Large intestine (tissue), 3 donors: ENCODE results near the gene SIGLECL1. TPM values are rescaled to one million over a fixed set of nuclear protein-coding genes. Genes with fewer than 3 reads are reported as not detected.
"Not testable (repeated sequence)": the region's sequence is repeated elsewhere in the genome, so short reads cannot be mapped to it uniquely, and the experiment has no call there.

Experiments
- DNase-seq, 2 donors: peaks; one replicate each; pipeline versions ENCODE4 v3.0.0 to v3.0.0-alpha.2; 2013
- H3K27ac ChIP-seq: one replicate; pipeline ENCODE4 v1.5.1; 2013; ENCODE audit warnings: low read length
- H3K27me3 ChIP-seq: 2 replicates; pipeline ENCODE4 v1.6.1; 2013; ENCODE audit warnings: low read length; ENCODE audit not compliant: control insufficient read depth, insufficient read depth
- H3K36me3 ChIP-seq: 2 replicates; pipeline ENCODE4 v1.6.1; 2013; ENCODE audit warnings: low read length; ENCODE audit not compliant: control insufficient read depth, insufficient read depth
- H3K4me1 ChIP-seq: one replicate; pipeline ENCODE4 v1.6.1; 2013; ENCODE audit warnings: low read length; ENCODE audit not compliant: control insufficient read depth, insufficient read depth
- H3K4me3 ChIP-seq: one replicate; pipeline ENCODE4 v1.5.1; 2013; ENCODE audit warnings: low read length
- H3K9me3 ChIP-seq: one replicate; pipeline ENCODE4 v1.6.1; 2013; ENCODE audit warnings: mild to moderate bottlenecking, low read depth, low read length, moderate library complexity; ENCODE audit not compliant: control insufficient read depth
- WGBS: methylation state at CpG from one replicate; pipeline ENCODE4 v1.1.5; 2013; ENCODE audit warnings: low lambda C conversion rate; ENCODE audit not compliant: insufficient coverage; 5-methylcytosine and 5-hydroxymethylcytosine counted together
- polyA plus RNA-seq: library from polyadenylated mRNA; unstranded; fragments of 120-200 nt; gene quantifications from one replicate; pipeline ENCODE4 v1.2.1, GENCODE V29; 2013

Gene SIGLECL1
- polyA plus RNA-seq, 1 donor, result not detected

GRCh38 chr19:51220996-51221395 is 29.9 kb upstream of the SIGLECL1 start:
- Histone ChIP-seq H3K36me3 (no peaks in the 10 kb centered on the region), H3K27ac (no peak overlapping the region), H3K4me1 (no peaks in the 10 kb centered on the region), H3K4me3 (no peak overlapping the region), H3K9me3 (no peaks in the 10 kb centered on the region), H3K27me3 (no peaks in the 10 kb centered on the region)
- no peak for DNase-seq

GRCh38 chr19:51224163-51224641 is 26.7 kb upstream of the SIGLECL1 start:
- no CpG with 5 or more reads among the region's 3 CpGs for WGBS
- Histone ChIP-seq H3K36me3 (no peaks in the 10 kb centered on the region), H3K9me3 (no peaks in the 10 kb centered on the region), H3K27me3 (no peaks in the 10 kb centered on the region), H3K27ac (no peak overlapping the region), H3K4me1 (no peaks in the 10 kb centered on the region), H3K4me3 (no peak overlapping the region)
- DNase-seq, result no peak

GRCh38 chr19:51224898-51225393 is 25.9 kb upstream of the SIGLECL1 start, which contains the start of gene CD33:
Gene CD33 (plus strand): TSS chr19:51225080. CDS start chr19:51225119, 39 bp downstream.
- not testable (repeated sequence) for DNase-seq, H3K27ac ChIP-seq, H3K4me1 ChIP-seq, H3K27me3 ChIP-seq, H3K36me3 ChIP-seq, H3K9me3 ChIP-seq, H3K4me3 ChIP-seq
- 100% methylated on average over 1 of the region's 11 CpGs for WGBS

DNA sequence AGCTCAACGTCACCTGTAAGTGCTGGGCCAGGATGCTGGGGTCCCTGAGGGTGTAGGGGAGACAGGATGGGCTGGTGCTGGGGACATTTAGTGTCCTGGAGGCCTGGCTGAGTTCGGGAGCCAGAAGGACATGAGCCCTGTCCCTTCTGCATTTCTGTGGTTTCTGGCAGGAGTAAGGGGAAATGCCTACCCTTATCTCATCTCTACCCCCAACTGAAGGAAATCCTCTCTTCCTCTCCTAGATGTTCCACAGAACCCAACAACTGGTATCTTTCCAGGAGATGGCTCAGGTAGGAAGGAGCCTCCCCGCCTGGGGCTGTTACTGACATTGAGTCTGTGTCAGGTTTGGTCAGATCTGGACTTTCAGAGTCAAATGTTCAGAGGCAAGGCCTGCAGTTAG is 24.8 kb upstream of the SIGLECL1 start:
- H3K4me1 ChIP-seq, result no peaks in the 10 kb centered on the region
- no peaks in the 10 kb centered on the region for H3K27me3 ChIP-seq
- H3K4me3 ChIP-seq, result no peak overlapping the region
- no peaks in the 10 kb centered on the region for H3K9me3 ChIP-seq
- no peaks in the 10 kb centered on the region for H3K36me3 ChIP-seq
- no peak for DNase-seq
- H3K27ac ChIP-seq, result no peak overlapping the region
- no CpG with 5 or more reads among the region's 3 CpGs for WGBS

DNA sequence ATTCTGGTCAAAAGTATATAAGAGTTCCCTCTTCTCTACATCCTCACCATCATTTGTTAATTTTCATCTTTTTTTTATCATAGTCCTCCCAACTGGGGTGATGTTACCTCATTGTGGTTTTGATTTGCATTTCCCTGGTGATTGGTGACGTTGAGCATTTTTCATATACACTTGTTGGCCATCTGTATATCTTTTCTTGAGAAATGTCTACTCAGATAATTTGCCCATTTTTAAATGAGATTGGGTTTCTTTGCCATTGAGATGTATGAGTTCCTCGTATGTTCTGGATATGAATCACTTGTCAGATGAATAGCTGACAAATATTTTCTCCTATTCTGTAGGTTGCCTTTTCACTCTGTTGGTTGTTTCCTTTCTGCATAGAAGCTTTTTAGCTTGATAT is 23.6 kb upstream of the SIGLECL1 start:
- no peaks in the 10 kb centered on the region for H3K9me3 ChIP-seq
- no CpG with 5 or more reads among the region's 2 CpGs for WGBS
- H3K36me3 ChIP-seq, result no peaks in the 10 kb centered on the region
- no peaks in the 10 kb centered on the region for H3K4me1 ChIP-seq
- H3K27me3 ChIP-seq, result no peaks in the 10 kb centered on the region
- DNase-seq, result no peak
- no peak overlapping the region for H3K4me3 ChIP-seq
- H3K27ac ChIP-seq, result no peak overlapping the region

GRCh38 chr19:51227966-51228365 is 22.9 kb upstream of the SIGLECL1 start:
- Histone ChIP-seq H3K27me3 (no peaks in the 10 kb centered on the region), H3K4me3 (no peak overlapping the region), H3K9me3 (no peaks in the 10 kb centered on the region), H3K36me3 (no peaks in the 10 kb centered on the region), H3K4me1 (no peaks in the 10 kb centered on the region), H3K27ac (no peak overlapping the region)
- no CpG with 5 or more reads among the region's 2 CpGs for WGBS
- DNase-seq, result no peak

DNA sequence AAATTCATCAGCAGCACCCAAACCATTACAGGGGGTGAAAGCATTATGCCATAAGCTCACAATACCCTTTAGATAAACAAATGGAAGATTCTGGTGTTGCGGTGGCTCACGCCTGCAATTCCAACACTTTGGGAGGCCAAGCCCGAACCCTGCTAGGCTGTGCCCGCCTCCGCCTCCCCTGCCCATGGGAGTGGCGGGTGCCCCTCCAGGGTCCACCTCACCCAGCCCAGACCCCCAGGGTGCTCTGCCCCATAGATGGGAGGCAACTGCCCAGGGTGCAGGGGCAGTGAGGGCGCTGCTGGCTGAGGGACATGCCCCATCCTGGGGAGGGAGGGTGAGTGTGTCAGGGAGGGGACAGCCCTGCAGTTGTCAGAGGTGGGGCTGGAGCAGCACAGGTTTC is 10.0 kb upstream of the SIGLECL1 start:
- Histone ChIP-seq H3K36me3 (no peaks in the 10 kb centered on the region), H3K4me1 (no peaks in the 10 kb centered on the region)

GRCh38 chr19:51242881-51243630 is 7.8 kb upstream of the SIGLECL1 start:
- 82% methylated on average over 5 of the region's 8 CpGs for WGBS
- no peak overlapping the region for H3K27ac ChIP-seq
- no peaks in the 10 kb centered on the region for H3K9me3 ChIP-seq
- no peak overlapping the region for H3K4me3 ChIP-seq
- no peak for DNase-seq
- no peaks in the 10 kb centered on the region for H3K4me1 ChIP-seq
- no peaks in the 10 kb centered on the region for H3K36me3 ChIP-seq
- H3K27me3 ChIP-seq, result peaks cover 2% of the 10 kb centered on the region

More for the DNA sequence above, 10.0 kb upstream of the SIGLECL1 start:
- no peak for DNase-seq
- peaks cover 2% of the 10 kb centered on the region for H3K27me3 ChIP-seq
- H3K27ac ChIP-seq, result no peak overlapping the region
- H3K9me3 ChIP-seq, result no peaks in the 10 kb centered on the region
- no peak overlapping the region for H3K4me3 ChIP-seq
- no CpG with 5 or more reads among the region's 7 CpGs for WGBS

- no peaks in the 10 kb centered on the region for H3K36me3 ChIP-seq
- H3K27me3 ChIP-seq, result no peaks in the 10 kb centered on the region
- no CpG with 5 or more reads among the region's 5 CpGs for WGBS
- H3K9me3 ChIP-seq, result peaks cover 3% of the 10 kb centered on the region
- H3K4me3 ChIP-seq, result no peak overlapping the region
- no peak for DNase-seq
- H3K4me1 ChIP-seq, result no peaks in the 10 kb centered on the region
- H3K27ac ChIP-seq, result no peak overlapping the region
Observed at GRCh38 chr19:51246164-51246552, 4.7 kb upstream of the SIGLECL1 start.

- H3K4me3 ChIP-seq, result no peak overlapping the region
- H3K27me3 ChIP-seq, result no peaks in the 10 kb centered on the region
- H3K9me3 ChIP-seq, result peaks cover 4% of the 10 kb centered on the region
- no peak overlapping the region for H3K27ac ChIP-seq
- whole genome bisulfite sequencing, result 90% methylated on average over 2 of the region's 7 CpGs
- H3K36me3 ChIP-seq, result no peaks in the 10 kb centered on the region
- DNase-seq, result no peak
- H3K4me1 ChIP-seq, result no peaks in the 10 kb centered on the region
Observed at GRCh38 chr19:51247972-51248590, 2.8 kb upstream of the SIGLECL1 start.
